HEK293T (cell line): ENCODE measurements around the gene ZNF562.

Experiments used
- CTBP1 ChIP-seq: fragments of 450-650 bp; IDR thresholded peaks from 2 replicates; pipeline ENCODE4 v1.6.1; 2016; ENCODE audit warnings: borderline replicate concordance
- ELF4 ChIP-seq: fragments of 450-650 bp; IDR thresholded peaks from 2 replicates; pipeline ENCODE4 v1.6.1; 2017; ENCODE audit warnings: antibody characterized with exemption
- FOXA1 ChIP-seq: fragments of 450-650 bp; IDR thresholded peaks from 2 replicates; pipeline ENCODE4 v1.6.1; 2016; ENCODE audit warnings: mild to moderate bottlenecking
- FOXK2 ChIP-seq: fragments of 450-650 bp; IDR thresholded peaks from 2 replicates; pipeline ENCODE4 v1.6.1; 2016; ENCODE audit warnings: mild to moderate bottlenecking
- FOXM1 ChIP-seq: fragments of 450-650 bp; IDR thresholded peaks from 2 replicates; pipeline ENCODE4 v1.6.1; 2017; ENCODE audit warnings: mild to moderate bottlenecking, borderline replicate concordance
- LEF1 ChIP-seq: fragments of 450-650 bp; IDR thresholded peaks from 2 replicates; pipeline ENCODE4 v1.6.1; 2017; ENCODE audit warnings: mild to moderate bottlenecking, borderline replicate concordance
- NFRKB ChIP-seq: fragments of 450-650 bp; IDR thresholded peaks from 2 replicates; pipeline ENCODE4 v1.6.1; 2016; ENCODE audit warnings: mild to moderate bottlenecking, moderate library complexity
- SP1 ChIP-seq: fragments of 450-650 bp; IDR thresholded peaks from 2 replicates; pipeline ENCODE4 v1.6.1; 2017
- SUZ12 ChIP-seq: fragments of 450-650 bp; IDR thresholded peaks from 2 replicates; pipeline ENCODE4 v1.6.1; 2016; ENCODE audit warnings: mild to moderate bottlenecking
- TARDBP ChIP-seq: fragments of 450-650 bp; IDR thresholded peaks from 2 replicates; pipeline ENCODE4 v1.6.1; 2016

GRCh38 chr19:9608912-9609311 lies 66.0 kb downstream of the ZNF562 start:
- TF ChIP-seq TARDBP (no peak), ELF4 (no peak), LEF1 (no peak), FOXA1 (no peak), SP1 (no peak), FOXM1 (no peak), SUZ12 (no peak), FOXK2 (no peak), CTBP1 (no peak), NFRKB (no peak)
